HG03095 (cell line): Measurements from ENCODE around the gene GMPPA.

Source experiments
- ATAC-seq: cut with Tn5 transposase; IDR thresholded peaks from one replicate; pipeline ENCODE4 v1.9.1; 2021; ENCODE audit warnings: moderate library complexity; ENCODE audit not compliant: unreplicated experiment

Gene GMPPA

GRCh38 chr2:219498280-219499057, at the start of gene GMPPA:
Gene GMPPA, plus strand, starts transcription at chr2:219498891. Its CDS starts 1,085 bp downstream, at chr2:219499976.
- peak; percentile 90 for ATAC-seq

GRCh38 chr2:219449609-219450008, 49.1 kb upstream of the GMPPA start:
- no peak for ATAC-seq

GRCh38 chr2:219451661-219452360, 46.9 kb upstream of the GMPPA start:
- no peak for ATAC-seq

- no peak for ATAC-seq
These were observed 46.1 kb upstream of the GMPPA start for GRCh38 chr2:219452361-219453317.

- ATAC-seq, result no peak
These were observed 44.8 kb upstream of the GMPPA start for GRCh38 chr2:219453671-219454590.

GRCh38 chr2:219455581-219455980, 43.1 kb upstream of the GMPPA start:
- no peak for ATAC-seq

- ATAC-seq, result no peak
These were observed 40.8 kb upstream of the GMPPA start for GRCh38 chr2:219457784-219458369.

GRCh38 chr2:219458996-219459395, 39.7 kb upstream of the GMPPA start:
- ATAC-seq, result no peak

GRCh38 chr2:219459460-219460311, 39.0 kb upstream of the GMPPA start:
- ATAC-seq, result no peak

GRCh38 chr2:219460424-219460926, 38.2 kb upstream of the GMPPA start:
- no peak for ATAC-seq

- ATAC-seq, result no peak
These were observed 37.6 kb upstream of the GMPPA start for GRCh38 chr2:219461047-219461514.

- no peak for ATAC-seq
These were observed 37.0 kb upstream of the GMPPA start for GRCh38 chr2:219461669-219462068.

GRCh38 chr2:219462349-219462748, 36.3 kb upstream of the GMPPA start:
- no peak for ATAC-seq

- ATAC-seq, result no peak
These were observed 34.2 kb upstream of the GMPPA start for GRCh38 chr2:219464286-219465032.

- no peak for ATAC-seq
These were observed 32.8 kb upstream of the GMPPA start for GRCh38 chr2:219465659-219466561.

- no peak for ATAC-seq
These were observed 31.6 kb upstream of the GMPPA start for GRCh38 chr2:219466816-219467735.
